ACC112 (cell line): ENCODE results near the gene TRMT112.

Experiments
- H2AFZ ChIP-seq: fragments of 200-600 bp; sonication (generic); one replicate; pipeline ENCODE4 v1.6.0; 2017; ENCODE audit warnings: antibody characterized with exemption, low read length; ENCODE audit not compliant: unreplicated experiment
- H3K27ac ChIP-seq: fragments of 200-600 bp; sonication (generic); 2 replicates; pipeline ENCODE4 v1.5.1; 2014; ENCODE audit warnings: low read depth, mild to moderate bottlenecking, antibody characterized with exemption, low read length, moderate library complexity
- H3K27me3 ChIP-seq: fragments of 200-600 bp; sonication (generic); 2 replicates; pipeline ENCODE4 v1.6.1; 2014; ENCODE audit warnings: mild to moderate bottlenecking, antibody characterized with exemption, low read length, moderate library complexity, mixed read lengths; ENCODE audit not compliant: insufficient read depth
- H3K36me3 ChIP-seq: fragments of 200-600 bp; sonication (generic); 2 replicates; pipeline ENCODE4 v1.6.1; 2016; ENCODE audit warnings: mild to moderate bottlenecking, antibody characterized with exemption, low read length, moderate library complexity, mixed read lengths; ENCODE audit not compliant: insufficient read depth
- H3K4me1 ChIP-seq: fragments of 200-600 bp; sonication (generic); one replicate; pipeline ENCODE4 v1.6.1; 2016; ENCODE audit warnings: low read length, mixed read lengths; ENCODE audit not compliant: insufficient read depth, unreplicated experiment, control insufficient read depth
- H3K4me3 ChIP-seq: fragments of 200-600 bp; sonication (generic); 2 replicates; pipeline ENCODE4 v1.5.1; 2014; ENCODE audit warnings: mild to moderate bottlenecking, low read depth, low read length
- H3K79me2 ChIP-seq: fragments of 200-600 bp; sonication (generic); one replicate; pipeline ENCODE4 v1.6.0; 2016; ENCODE audit warnings: low read length; ENCODE audit not compliant: control insufficient read depth, unreplicated experiment, insufficient read depth

The TRMT112 gene

DNA sequence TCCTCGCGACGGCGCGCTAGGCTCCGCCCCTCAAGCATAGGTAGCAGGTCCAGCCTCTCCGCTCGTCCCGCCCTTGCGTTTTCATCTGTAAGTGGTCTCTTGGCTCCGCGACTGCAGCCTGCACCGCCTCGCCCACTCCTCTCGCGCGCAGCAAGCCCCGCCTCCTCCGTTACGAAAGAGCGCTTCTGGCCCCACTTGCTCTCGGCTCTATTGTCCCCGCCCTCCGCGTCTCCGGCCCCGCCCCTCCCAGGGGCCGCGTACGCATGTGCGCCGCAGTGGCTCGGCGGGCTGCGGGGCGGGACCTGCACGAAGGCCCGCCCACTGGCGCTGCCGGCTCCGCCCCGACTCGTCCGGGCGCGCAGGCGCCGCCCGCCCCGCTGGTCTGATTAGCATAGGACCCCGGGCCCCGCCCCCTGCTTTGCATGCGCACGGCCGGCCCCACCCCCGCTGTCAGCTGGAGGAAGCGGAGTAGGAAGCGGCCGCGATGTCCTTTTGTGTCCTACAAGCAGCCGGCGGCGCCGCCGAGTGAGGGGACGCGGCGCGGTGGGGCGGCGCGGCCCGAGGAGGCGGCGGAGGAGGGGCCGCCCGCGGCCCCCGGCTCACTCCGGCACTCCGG is 12.2 kb downstream of the TRMT112 start, which contains the start of gene ESRRA:
Gene ESRRA (plus strand): TSS at position 450 of the 616 bp plus-strand sequence. CDS start 1,656 bp downstream, outside the sequence.
- H2AFZ ChIP-seq: peak within 1 kb of the TSS; percentile 58
- peak within 1 kb of the TSS; percentile 94 for H3K4me3 ChIP-seq

DNA sequence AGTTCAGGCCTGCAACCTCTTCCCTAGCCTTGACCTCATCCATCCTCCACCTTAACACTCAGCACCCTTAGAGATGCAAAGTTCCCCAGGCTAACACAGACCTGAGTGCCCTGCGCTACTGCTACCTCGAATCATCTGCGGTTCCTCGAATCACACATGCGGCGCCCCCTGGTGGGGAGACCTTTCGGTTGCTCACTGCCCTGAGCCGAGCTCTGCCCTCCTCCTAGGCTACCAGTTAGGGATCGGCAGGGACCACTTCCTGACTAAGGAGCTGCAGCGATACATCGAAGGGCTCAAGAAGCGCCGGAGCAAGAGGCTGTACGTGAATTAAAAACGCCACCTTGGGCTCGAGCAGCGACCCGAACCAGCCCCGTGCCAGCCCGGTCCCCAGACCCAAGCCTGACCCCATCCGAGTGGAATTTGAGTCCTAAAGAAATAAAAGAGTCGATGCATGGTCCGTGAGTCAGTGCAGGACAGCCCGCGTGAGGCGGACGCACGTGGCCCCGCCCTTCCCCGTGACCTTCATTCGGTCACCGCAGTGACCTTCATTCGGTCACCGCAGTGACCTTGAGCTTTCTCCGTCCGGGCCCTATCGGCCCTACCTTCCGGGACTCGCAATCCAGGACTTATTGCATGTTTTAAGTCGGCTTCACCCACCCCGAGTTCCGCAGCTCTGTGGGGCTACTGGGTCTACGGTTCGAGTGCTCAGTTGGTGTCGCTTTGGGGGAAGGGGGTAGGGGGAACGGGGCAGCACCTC is 12.9 kb downstream of the TRMT112 start:
- H3K4me3 ChIP-seq: peak overlapping the region; percentile 78
- no peaks in the 10 kb centered on the region for H3K36me3 ChIP-seq
- H3K27ac ChIP-seq: peak overlapping the region; percentile 71
- peaks cover 19% of the 10 kb centered on the region for H3K4me1 ChIP-seq
- H2AFZ ChIP-seq: peak overlapping the region; percentile 58
- peaks cover 13% of the 10 kb centered on the region for H3K27me3 ChIP-seq
- H3K79me2 ChIP-seq: peaks cover 10% of the 10 kb centered on the region

More for the DNA sequence above, 12.2 kb downstream of the TRMT112 start, which contains the start of gene ESRRA:
- Histone ChIP-seq H3K4me1 (peaks cover 14% of the 10 kb centered on the region), H3K27ac (peak within 1 kb of the TSS; percentile 71), H3K36me3 (no peaks in the 10 kb centered on the region), H3K27me3 (peaks cover 6% of the 10 kb centered on the region; the same call in 1 of the 2 replicates), H3K79me2 (peaks cover 10% of the 10 kb centered on the region)

DNA sequence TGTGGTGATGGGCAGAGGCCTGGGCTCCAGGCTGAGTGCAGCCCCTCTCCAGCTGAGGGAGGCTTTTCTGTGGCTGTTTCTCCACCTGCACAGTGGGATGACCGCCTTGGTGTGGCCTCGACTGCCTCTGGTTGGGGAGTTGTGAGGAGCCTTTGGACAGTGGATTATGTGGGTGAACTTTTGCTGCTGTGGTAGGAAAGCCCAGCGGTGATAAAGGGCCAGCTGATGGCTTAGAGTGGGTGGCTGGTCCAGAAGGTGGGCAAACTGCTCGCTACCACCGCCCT is 13.4 kb downstream of the TRMT112 start:
- Histone ChIP-seq H3K79me2 (peaks cover 10% of the 10 kb centered on the region), H3K27ac (no peak overlapping the region), H3K27me3 (peaks cover 18% of the 10 kb centered on the region), H2AFZ (no peak overlapping the region), H3K4me3 (peak overlapping the region; percentile 78), H3K4me1 (peaks cover 19% of the 10 kb centered on the region), H3K36me3 (no peaks in the 10 kb centered on the region)

DNA sequence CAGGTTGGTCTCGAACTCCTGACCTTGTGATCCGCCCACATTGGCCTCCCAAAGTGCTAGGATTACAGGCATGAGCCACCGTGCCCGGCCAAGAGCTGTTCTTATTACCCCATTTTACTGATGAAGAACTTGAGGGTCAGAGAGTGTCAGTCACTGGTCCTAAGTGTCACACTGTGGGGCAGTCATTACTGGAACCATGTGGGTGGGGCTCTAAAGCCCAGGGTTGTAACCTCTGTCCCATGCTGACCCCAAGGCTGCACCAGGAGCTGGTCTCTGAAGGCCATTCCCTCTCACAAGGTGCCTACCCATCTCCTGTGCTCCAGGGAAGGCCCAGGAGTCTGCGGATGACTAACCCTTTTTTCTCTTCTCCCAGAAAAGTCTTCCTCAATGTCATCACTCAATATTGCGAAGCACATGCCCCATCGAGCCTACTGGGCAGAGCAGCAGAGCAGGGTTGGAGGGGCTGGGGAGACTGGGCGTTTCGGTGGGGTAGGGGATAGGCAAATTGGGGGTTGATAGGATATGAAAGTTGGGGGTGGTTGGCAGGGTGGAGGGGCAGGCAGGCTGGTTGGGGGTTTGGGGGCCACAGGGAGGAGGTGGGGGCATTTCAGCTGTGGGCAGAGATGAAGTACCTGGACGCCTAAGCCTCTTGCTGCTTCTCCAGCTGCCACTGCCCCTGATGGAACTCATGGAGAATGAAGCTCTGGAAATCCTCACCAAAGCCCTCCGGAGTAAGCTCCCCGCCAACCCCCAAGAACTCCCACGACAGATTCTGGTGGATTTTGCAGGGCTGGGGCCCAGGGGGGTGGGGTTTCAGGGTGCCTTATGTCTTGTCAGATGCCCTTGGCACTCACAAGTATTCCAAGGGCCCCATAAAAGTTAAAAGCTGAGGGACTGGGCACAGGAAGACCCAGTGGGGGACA is 14.0 kb downstream of the TRMT112 start:
- H2AFZ ChIP-seq: no peak overlapping the region
- peaks cover 10% of the 10 kb centered on the region for H3K79me2 ChIP-seq
- H3K27me3 ChIP-seq: peaks cover 25% of the 10 kb centered on the region
- H3K4me3 ChIP-seq: no peak overlapping the region
- no peak overlapping the region for H3K27ac ChIP-seq
- peaks cover 19% of the 10 kb centered on the region for H3K4me1 ChIP-seq
- H3K36me3 ChIP-seq: no peaks in the 10 kb centered on the region

DNA sequence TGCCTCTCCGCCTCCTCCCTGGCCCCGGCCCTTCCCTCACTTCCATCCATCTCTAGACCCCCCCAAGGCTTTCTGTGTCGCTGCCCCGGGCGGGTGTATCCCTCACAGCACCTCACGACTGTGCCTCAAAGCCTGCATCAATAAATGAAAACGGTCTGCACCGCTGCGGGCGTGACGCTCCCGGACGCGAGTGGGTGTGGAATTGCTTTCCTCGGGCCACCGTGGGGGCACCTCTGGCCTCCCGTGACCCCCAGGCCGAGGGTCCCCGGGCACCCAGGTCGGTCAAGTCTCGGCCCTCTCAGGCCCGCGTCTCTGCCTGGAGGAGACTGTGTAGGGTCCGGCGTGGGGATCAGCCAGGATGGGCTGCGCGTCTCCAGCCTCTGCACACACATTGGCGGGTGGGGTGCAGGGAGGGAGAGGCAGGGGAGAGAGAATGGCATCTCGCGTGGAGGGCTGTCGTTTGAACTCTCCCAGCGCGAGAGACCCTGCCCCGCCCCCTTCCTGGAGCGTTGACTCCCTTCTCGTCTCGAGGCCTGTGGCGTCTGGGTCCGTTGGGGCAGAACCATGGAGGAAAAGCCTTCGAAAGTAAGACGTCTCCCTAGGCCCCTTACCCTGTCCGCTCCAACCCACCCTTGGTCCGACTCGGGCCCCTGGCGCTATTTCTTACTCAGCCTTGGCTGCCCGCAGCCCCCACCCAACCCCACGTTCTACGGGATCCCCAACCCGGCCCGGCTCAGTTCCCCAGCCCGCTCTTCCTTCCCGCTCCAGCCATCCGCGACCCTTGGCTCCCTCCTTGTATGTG is 17.3 kb downstream of the TRMT112 start, which contains the start of gene CATSPERZ:
Gene CATSPERZ (plus strand): TSS at position 512 of the 802 bp plus-strand sequence. CDS start 53 bp downstream, at position 565.
- Histone ChIP-seq H2AFZ (no peak within 1 kb of the TSS), H3K79me2 (no peaks in the 10 kb centered on the region)

DNA sequence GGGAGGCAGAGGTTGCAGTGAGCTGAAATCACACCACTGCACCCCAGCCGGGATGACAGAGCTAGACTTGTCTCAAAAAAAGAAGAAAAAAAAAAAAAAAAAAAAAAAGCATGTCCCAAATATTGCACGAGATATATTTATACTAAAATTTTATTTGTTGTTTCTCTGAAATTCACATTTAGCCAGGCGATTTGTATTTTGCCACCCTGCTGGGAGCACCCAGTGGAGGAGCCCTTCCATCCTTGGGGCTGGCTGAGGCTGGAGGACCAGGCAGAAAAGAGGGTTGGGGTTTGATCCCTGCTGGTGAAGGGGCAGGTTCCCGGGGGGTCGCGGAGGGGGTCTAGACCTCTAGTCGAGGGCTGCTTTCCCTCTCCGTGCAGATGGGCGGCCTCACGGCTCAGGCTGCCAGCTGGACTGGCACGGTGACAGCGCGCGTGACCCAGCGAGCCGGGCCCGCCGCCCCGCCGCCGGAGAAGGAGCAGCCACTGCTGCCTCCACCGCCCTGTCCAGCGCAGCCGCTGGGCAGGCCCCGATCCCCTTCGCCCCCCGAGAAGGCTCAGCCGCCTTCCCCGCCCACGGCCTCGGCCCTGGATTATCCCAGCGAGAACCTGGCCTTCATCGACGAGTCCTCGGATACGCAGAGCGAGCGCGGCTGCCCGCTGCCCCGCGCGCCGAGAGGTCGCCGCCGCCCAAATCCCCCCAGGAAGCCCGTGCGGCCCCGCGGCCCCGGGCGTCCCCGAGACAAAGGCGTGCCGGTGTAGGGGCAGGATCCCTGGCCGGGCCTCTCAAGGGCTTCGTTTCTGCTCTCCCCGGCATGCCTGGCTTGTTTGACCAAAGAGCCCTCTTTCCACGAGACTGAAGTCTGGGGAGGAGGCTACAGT is 18.2 kb downstream of the TRMT112 start:
- Histone ChIP-seq H3K4me3 (peak overlapping the region; percentile 68), H3K36me3 (no peaks in the 10 kb centered on the region), H3K79me2 (no peaks in the 10 kb centered on the region), H3K27me3 (peaks cover 57% of the 10 kb centered on the region), H2AFZ (no peak overlapping the region), H3K4me1 (peaks cover 10% of the 10 kb centered on the region), H3K27ac (no peak overlapping the region)

More for the DNA sequence above, 17.3 kb downstream of the TRMT112 start, which contains the start of gene CATSPERZ:
- Histone ChIP-seq H3K4me3 (peak within 1 kb of the TSS; percentile 68), H3K4me1 (peaks cover 10% of the 10 kb centered on the region), H3K27me3 (peaks cover 54% of the 10 kb centered on the region), H3K36me3 (no peaks in the 10 kb centered on the region), H3K27ac (no peak within 1 kb of the TSS)

DNA sequence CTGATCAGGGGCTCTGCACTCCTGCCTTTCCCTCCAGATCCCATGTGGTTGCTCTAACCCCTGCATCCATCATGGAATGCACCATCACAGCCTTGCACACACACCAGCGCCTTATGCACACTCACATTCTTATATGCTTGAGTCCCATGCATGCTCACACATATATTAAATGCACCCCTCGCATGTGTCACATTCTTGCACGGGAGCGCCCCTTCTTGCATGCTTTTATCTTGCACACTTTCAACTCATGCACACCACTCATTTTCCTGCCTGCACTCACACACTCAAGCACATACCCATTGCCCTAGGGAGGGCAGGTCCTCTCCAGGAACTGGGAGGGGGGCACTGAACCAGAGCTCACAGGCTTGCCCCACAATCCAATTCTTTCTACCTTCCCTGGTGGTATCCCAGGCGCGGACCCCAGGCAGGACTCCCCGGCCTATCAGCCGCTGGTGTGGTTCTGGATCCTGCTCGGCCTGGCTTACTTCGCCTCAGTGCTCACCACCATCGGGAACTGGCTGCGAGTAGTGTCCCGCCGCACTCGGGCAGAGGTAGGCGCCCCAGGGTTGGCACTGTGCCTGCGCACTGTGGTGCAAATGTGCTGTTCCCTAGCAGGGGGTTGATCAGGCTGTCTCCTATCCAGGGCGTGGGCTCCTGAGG is 19.5 kb downstream of the TRMT112 start:
- no peak overlapping the region for H3K27ac ChIP-seq
- H3K4me1 ChIP-seq: peaks cover 5% of the 10 kb centered on the region
- no peak overlapping the region for H3K4me3 ChIP-seq
- peaks cover 69% of the 10 kb centered on the region for H3K27me3 ChIP-seq
- H2AFZ ChIP-seq: no peak overlapping the region
- no peaks in the 10 kb centered on the region for H3K36me3 ChIP-seq
- H3K79me2 ChIP-seq: no peaks in the 10 kb centered on the region

DNA sequence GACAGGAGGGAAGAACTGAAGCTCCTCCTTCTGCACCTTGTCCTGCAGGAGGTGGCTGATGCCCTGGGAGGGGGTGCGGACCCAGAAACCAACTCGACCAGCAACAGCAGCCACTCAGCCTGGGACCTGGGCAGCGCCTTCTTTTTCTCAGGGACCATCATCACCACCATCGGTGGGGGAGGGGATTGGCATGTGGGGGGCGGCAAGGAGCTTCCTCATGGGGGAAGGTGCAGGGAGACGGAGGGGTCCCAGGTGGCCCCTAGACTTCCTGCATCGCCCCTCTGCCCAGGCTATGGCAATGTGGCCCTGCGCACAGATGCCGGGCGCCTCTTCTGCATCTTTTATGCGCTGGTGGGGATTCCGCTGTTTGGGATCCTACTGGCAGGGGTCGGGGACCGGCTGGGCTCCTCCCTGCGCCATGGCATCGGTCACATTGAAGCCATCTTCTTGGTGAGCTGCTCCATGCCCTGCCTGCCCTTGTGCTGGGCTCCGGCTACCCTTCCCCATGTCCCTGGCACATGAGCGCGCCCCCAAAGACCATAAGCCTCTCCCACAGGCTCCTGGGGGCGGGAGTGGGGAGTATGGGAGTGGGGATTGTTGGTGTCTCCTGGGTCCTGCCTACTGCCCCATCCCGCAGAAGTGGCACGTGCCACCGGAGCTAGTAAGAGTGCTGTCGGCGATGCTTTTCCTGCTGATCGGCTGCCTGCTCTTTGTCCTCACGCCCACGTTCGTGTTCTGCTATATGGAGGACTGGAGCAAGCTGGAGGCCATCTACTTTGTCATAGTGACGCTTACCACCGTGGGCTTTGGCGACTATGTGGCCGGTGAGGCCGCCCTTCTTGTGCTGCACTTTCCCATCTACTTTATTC is 20.3 kb downstream of the TRMT112 start:
- H3K4me3 ChIP-seq: no peak overlapping the region
- H3K27ac ChIP-seq: no peak overlapping the region
- H3K36me3 ChIP-seq: no peaks in the 10 kb centered on the region
- no peak overlapping the region for H2AFZ ChIP-seq
- peaks cover 76% of the 10 kb centered on the region for H3K27me3 ChIP-seq
- H3K4me1 ChIP-seq: peaks cover 5% of the 10 kb centered on the region
- H3K79me2 ChIP-seq: no peaks in the 10 kb centered on the region
